ENCODE data around the gene SLC18B1. TPM values are rescaled to one million over a fixed set of nuclear protein-coding genes. Genes with fewer than 3 reads are reported as not detected.

SLC18B1 gene
- polyA plus RNA-seq, 2 of the 4 experiments (the other 2 are of a cell fraction): 4.5 to 17.4 TPM

- TF ChIP-seq SREBF2 (IDR thresholded peaks at IDR 0.05) (no peak), KDM1A (IDR thresholded peaks at IDR 0.05; ENCODE audit: low read depth) (no peak), HOXB13 (CRISPR knock-in tag; IDR thresholded peaks at IDR 0.05; ENCODE audit: low read depth) (no peak)
These were observed 71.8 kb downstream of the SLC18B1 start (continued) for GRCh38 chr6:132726608-132726975.

- ChIA-PET POLR2A (no interaction called here), CTCF (no interaction called here)
- H3K27ac ChIP-seq: no peak overlapping the region
- no peaks in the 10 kb centered on the region for H3K9me3 ChIP-seq
- TF ChIP-seq RAD21 (conservative IDR thresholded peaks at IDR 0.05 in 1 of 2, IDR thresholded peaks at IDR 0.05 in 1 of 2) (no peak), CEBPB (IDR thresholded peaks at IDR 0.05) (no peak), ZFP36 (IDR thresholded peaks at IDR 0.05; ENCODE audit: borderline replicate concordance, partially characterized antibody) (no peak), NFE2L2 (conservative IDR thresholded peaks at IDR 0.05; ENCODE audit: low read length) (no peak), POLR2A (IDR thresholded peaks at IDR 0.05; ENCODE audit: low read length) (no peak), SMC3 (IDR thresholded peaks at IDR 0.05) (no peak), EP300 (IDR thresholded peaks at IDR 0.05) (no peak), FOXS1 (CRISPR knock-in tag; IDR thresholded peaks at IDR 0.05) (no peak), MAZ (IDR thresholded peaks at IDR 0.05; ENCODE audit: borderline replicate concordance, low read depth, low read length) (no peak), JUN (IDR thresholded peaks at IDR 0.05) (no peak), HDAC2 (IDR thresholded peaks at IDR 0.05) (no peak), GATA3 (IDR thresholded peaks at IDR 0.05; ENCODE audit: borderline replicate concordance) (no peak), SREBF2 (IDR thresholded peaks at IDR 0.05) (no peak), MYC (IDR thresholded peaks at IDR 0.05; ENCODE audit: borderline replicate concordance, low read length) (no peak), RCOR1 (IDR thresholded peaks at IDR 0.05; ENCODE audit: low read depth, low read length) (no peak), EHMT2 (IDR thresholded peaks at IDR 0.05; ENCODE audit: low read depth) (no peak)
- no peak overlapping the region for H3K4me2 ChIP-seq
- DNase-seq (ENCODE audit: low read depth in 1 of 2, low spot score in 1 of 2) (no peak), FAIRE-seq (no peak), ATAC-seq (no peak)
- no peak overlapping the region for H3K4me3 ChIP-seq
- H3K4me1 ChIP-seq: peaks cover 13% of the 10 kb centered on the region
- 61% methylated on average over 6 of the region's 6 CpGs for WGBS (ENCODE audit: missing lambda C conversion rate)
These were observed 72.4 kb downstream of the SLC18B1 start for GRCh38 chr6:132725947-132726607.

- ATAC-seq (no peak), FAIRE-seq (no peak), DNase-seq (ENCODE audit: low read depth in 1 of 2, low spot score in 1 of 2) (no peak)
- H3K4me2 ChIP-seq: no peak overlapping the region
- no peaks in the 10 kb centered on the region for H3K9me3 ChIP-seq
- H3K27ac ChIP-seq: no peak overlapping the region
- CTCF ChIA-PET: interaction anchor here (1.8 kb wide), 1 partner anchor 11 kb away, joined by 7 read pairs; no protein-coding TSS in a partner anchor
- peaks cover 7% of the 10 kb centered on the region for H3K4me1 ChIP-seq
- TF ChIP-seq FOXS1 (CRISPR knock-in tag; IDR thresholded peaks at IDR 0.05) (no peak), SREBF2 (IDR thresholded peaks at IDR 0.05) (no peak), HDAC2 (IDR thresholded peaks at IDR 0.05) (no peak), NR3C1 (IDR thresholded peaks at IDR 0.05) (no peak), FOSL2 (IDR thresholded peaks at IDR 0.05) (no peak), FOSL2 (CRISPR knock-in tag; IDR thresholded peaks at IDR 0.05) (no peak), MAZ (IDR thresholded peaks at IDR 0.05; ENCODE audit: borderline replicate concordance, low read depth, low read length) (no peak), MAFK (IDR thresholded peaks at IDR 0.05; ENCODE audit: partially characterized antibody) (no peak), HOXB13 (CRISPR knock-in tag; IDR thresholded peaks at IDR 0.05; ENCODE audit: low read depth) (no peak), TP53 (CRISPR knock-in tag; IDR thresholded peaks at IDR 0.05) (no peak), NFE2L2 (conservative IDR thresholded peaks at IDR 0.05; ENCODE audit: low read length) (no peak), SMC3 (IDR thresholded peaks at IDR 0.05) (no peak)
- 70% methylated on average over 6 of the region's 6 CpGs for WGBS (ENCODE audit: missing lambda C conversion rate)
- POLR2A ChIA-PET: no interaction called here
- no peak overlapping the region for H3K4me3 ChIP-seq
These were observed 73.0 kb downstream of the SLC18B1 start for GRCh38 chr6:132725471-132725870.

GRCh38 chr6:132719736-132720448, 78.5 kb downstream of the SLC18B1 start:
- Histone ChIP-seq H3K27ac (no peak overlapping the region), H3K4me1 (peaks cover 9% of the 10 kb centered on the region; the same call in 2 of the 3 replicates), H3K9me3 (no peaks in the 10 kb centered on the region), H3K4me2 (peak overlapping the region; percentile 33; the same call in 2 of the 3 replicates), H3K4me3 (no peak overlapping the region)
- TF ChIP-seq CEBPB (IDR thresholded peaks at IDR 0.05) (no peak), E2F6 (IDR thresholded peaks at IDR 0.05; ENCODE audit: borderline replicate concordance, low read depth) (no peak), ZC3H11A (IDR thresholded peaks at IDR 0.05) (peak; percentile 35; the same call in 1 of the 2 replicates), NR3C1 (IDR thresholded peaks at IDR 0.05) (no peak), MAZ (IDR thresholded peaks at IDR 0.05; ENCODE audit: borderline replicate concordance, low read depth, low read length) (no peak), NFE2L2 (conservative IDR thresholded peaks at IDR 0.05; ENCODE audit: low read length) (no peak), CTCF (IDR thresholded peaks at IDR 0.05) (no peak)
- POLR2A ChIA-PET: no interaction called here
- DNase-seq (ENCODE audit: low read depth in 1 of 2, low spot score in 1 of 2) (no peak), FAIRE-seq (no peak), ATAC-seq (no peak)
- CTCF ChIA-PET: interaction anchor here (0.6 to 1.4 kb wide), 2 partner anchors 61 to 78 kb away, joined by 4 read pairs; partner anchors contain the start of gene SLC18B1
- WGBS (ENCODE audit: missing lambda C conversion rate): 74% methylated on average over 10 of the region's 10 CpGs

Data from A549 (cell line).